ENCODE results near the gene TENM4.

Gene TENM4

DNA sequence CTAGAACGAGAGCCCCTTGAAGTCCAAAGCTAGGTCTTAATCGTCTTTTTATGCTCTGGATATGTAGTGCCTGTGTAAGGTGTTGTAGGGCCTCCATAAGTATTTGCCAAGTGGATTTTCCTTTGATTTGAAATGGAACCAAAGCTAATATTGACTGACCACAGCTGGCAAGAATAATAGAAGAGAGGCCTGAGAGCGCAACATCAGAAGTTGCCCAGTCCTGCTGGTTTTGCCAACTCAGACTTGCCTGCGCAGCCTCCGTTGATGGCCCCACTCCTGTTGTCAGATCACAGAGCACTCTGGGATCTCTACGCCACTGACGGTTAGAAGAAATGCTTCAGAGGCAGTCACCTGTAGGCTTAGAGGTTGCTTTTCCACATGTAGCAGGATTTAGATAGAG is 251.2 kb downstream of the TENM4 start:
- Histone ChIP-seq H3K9ac (ENCODE audit: low read length) (no peak overlapping the region), H3K4me1 (ENCODE audit: control insufficient read depth, insufficient read depth, low read length) (no peaks in the 10 kb centered on the region), H3K9me3 (ENCODE audit: control insufficient read depth, low read length) (no peaks in the 10 kb centered on the region)

DNA sequence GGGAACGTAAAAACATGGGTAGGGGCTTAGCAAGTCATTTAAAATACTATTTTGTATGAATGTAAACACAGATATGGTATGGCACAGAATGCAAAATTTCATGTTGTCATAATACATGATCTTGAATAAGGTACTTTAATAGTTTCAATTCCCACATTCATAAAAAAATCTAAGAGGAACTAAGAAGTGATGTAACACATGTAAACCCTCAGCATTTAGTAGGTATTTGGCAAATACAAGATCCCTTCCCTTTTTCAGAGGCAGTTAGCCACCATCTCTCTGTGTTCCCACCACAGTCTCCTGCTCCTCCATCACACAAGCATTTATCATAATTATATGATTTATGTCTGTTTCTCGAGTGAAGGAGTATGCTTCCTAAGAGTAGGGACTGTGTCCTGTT is 251.8 kb downstream of the TENM4 start:
- H3K27me3 ChIP-seq (ENCODE audit: control insufficient read depth, insufficient read depth, low read length) = no peaks in the 10 kb centered on the region
- no peak overlapping the region for H3K9ac ChIP-seq (ENCODE audit: low read length)
- H3K9me3 ChIP-seq (ENCODE audit: control insufficient read depth, low read length) = no peaks in the 10 kb centered on the region
- H3K4me3 ChIP-seq (ENCODE audit: low read length) = no peak overlapping the region
- H3K4me1 ChIP-seq (ENCODE audit: control insufficient read depth, insufficient read depth, low read length) = no peaks in the 10 kb centered on the region
- no peaks in the 10 kb centered on the region for H3K36me3 ChIP-seq (ENCODE audit: control insufficient read depth, insufficient read depth, low read length)

More for the DNA sequence above, 251.2 kb downstream of the TENM4 start:
- Histone ChIP-seq H3K27me3 (ENCODE audit: control insufficient read depth, insufficient read depth, low read length) (no peaks in the 10 kb centered on the region), H3K36me3 (ENCODE audit: control insufficient read depth, insufficient read depth, low read length) (no peaks in the 10 kb centered on the region), H3K4me3 (ENCODE audit: low read length) (no peak overlapping the region)

DNA sequence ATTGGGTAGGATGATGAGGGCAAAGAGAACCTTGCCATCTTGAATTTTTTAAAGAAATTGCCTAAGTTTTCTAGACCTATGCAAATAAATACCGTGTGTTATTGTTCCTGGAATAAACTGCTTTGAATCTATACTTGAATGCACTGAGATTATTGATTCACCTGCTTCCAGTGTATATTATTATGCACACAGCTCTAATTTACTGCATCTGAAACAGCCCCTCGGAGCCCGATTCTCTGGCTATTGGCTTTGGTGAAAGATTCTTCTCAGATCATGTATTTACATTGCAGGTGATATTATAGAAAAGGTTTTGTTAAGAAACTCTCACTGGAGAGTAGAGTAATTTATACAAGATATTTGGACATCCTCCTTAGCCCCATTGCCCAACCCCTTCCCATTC is 254.2 kb downstream of the TENM4 start:
- H3K4me3 ChIP-seq (ENCODE audit: low read length) = no peak overlapping the region
- H3K4me1 ChIP-seq (ENCODE audit: control insufficient read depth, insufficient read depth, low read length) = no peaks in the 10 kb centered on the region
- H3K9ac ChIP-seq (ENCODE audit: low read length) = no peak overlapping the region
- H3K27me3 ChIP-seq (ENCODE audit: control insufficient read depth, insufficient read depth, low read length) = no peaks in the 10 kb centered on the region
- no peaks in the 10 kb centered on the region for H3K9me3 ChIP-seq (ENCODE audit: control insufficient read depth, low read length)
- no peaks in the 10 kb centered on the region for H3K36me3 ChIP-seq (ENCODE audit: control insufficient read depth, insufficient read depth, low read length)

DNA sequence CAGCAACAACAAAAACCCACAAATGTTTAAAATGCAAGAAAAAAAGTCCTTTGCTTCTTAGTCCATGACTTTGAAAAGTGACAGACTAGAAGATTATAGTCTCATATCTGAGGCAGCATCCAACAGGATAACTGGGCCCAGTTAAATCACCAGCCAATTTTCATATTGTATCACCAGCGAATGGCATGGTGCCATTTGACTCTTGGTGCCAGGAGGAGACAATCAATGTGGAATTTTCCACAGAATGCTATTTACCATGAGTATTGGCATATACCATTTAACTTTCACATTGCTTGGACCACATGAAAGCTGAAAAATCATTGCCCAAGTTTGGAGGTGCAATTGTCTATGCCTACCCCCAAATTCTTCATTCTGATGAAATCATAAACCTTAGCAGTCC is 255.5 kb downstream of the TENM4 start:
- Histone ChIP-seq H3K9me3 (ENCODE audit: control insufficient read depth, low read length) (no peaks in the 10 kb centered on the region), H3K27me3 (ENCODE audit: control insufficient read depth, insufficient read depth, low read length) (no peaks in the 10 kb centered on the region), H3K9ac (ENCODE audit: low read length) (no peak overlapping the region), H3K36me3 (ENCODE audit: control insufficient read depth, insufficient read depth, low read length) (no peaks in the 10 kb centered on the region), H3K4me3 (ENCODE audit: low read length) (no peak overlapping the region), H3K4me1 (ENCODE audit: control insufficient read depth, insufficient read depth, low read length) (no peaks in the 10 kb centered on the region)

DNA sequence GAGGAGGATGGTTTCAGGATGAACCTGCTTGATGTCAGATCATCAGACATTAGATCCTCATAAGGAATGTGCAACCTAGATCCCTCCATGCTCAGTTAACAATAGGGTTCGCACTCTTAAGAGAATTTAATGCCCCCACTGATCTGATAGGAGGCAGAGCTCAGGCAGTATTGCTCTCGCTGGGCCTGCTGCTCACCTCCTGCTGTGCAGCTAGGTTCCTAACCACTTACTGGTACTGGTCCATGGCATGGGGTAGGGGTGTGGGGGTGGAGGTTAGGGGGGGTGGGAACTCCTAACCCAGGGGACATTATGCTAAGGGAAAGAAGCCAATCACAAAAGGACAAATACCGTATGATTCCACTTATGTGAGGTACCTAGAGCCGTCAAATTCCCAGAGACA is 256.5 kb downstream of the TENM4 start:
- Histone ChIP-seq H3K9me3 (ENCODE audit: control insufficient read depth, low read length) (no peaks in the 10 kb centered on the region), H3K4me3 (ENCODE audit: low read length) (no peak overlapping the region), H3K4me1 (ENCODE audit: control insufficient read depth, insufficient read depth, low read length) (no peaks in the 10 kb centered on the region), H3K9ac (ENCODE audit: low read length) (no peak overlapping the region), H3K27me3 (ENCODE audit: control insufficient read depth, insufficient read depth, low read length) (no peaks in the 10 kb centered on the region), H3K36me3 (ENCODE audit: control insufficient read depth, insufficient read depth, low read length) (no peaks in the 10 kb centered on the region)

DNA sequence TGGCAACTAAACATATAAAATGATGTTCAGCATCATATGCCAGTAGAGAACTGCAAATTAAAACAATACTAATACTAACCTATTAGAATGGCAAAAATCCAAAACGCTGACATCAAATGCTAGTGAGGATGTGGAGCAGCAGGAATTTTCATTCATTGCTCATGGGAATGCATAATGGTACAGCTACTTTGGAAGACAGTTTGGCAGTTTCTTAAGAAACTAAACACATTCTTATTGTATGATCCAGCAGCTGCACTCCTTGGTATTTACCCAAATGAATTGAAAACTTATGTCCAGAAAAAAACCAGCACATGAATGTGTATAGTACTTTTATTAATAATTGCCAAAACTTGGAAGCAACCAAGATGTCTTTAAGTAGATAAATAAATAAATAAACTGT is 258.0 kb downstream of the TENM4 start:
- H3K27me3 ChIP-seq (ENCODE audit: control insufficient read depth, insufficient read depth, low read length) = no peaks in the 10 kb centered on the region

DNA sequence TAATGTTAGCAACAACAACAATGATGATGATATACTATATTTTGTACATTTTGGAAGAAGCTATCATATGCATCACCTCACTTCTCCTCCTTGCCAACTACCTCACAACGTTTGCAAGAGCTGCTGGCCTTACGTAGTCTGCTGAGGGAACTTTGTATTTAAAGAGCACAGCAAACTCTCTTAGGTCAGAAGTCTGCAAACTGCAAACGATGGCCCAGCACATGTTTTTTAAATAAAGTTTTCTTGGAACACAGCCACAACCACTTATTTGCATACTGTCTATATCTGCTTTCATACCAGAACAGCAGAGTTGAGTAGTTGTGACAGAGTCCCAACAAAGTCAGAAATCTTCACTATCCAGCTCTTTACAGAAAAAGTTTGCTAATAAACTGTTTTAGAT is 261.7 kb downstream of the TENM4 start:
- Histone ChIP-seq H3K4me3 (ENCODE audit: low read length) (no peak overlapping the region), H3K4me1 (ENCODE audit: control insufficient read depth, insufficient read depth, low read length) (no peaks in the 10 kb centered on the region), H3K27me3 (ENCODE audit: control insufficient read depth, insufficient read depth, low read length) (no peaks in the 10 kb centered on the region), H3K9me3 (ENCODE audit: control insufficient read depth, low read length) (no peaks in the 10 kb centered on the region), H3K36me3 (ENCODE audit: control insufficient read depth, insufficient read depth, low read length) (no peaks in the 10 kb centered on the region), H3K9ac (ENCODE audit: low read length) (no peak overlapping the region)

More for the DNA sequence above, 258.0 kb downstream of the TENM4 start:
- Histone ChIP-seq H3K9ac (ENCODE audit: low read length) (no peak overlapping the region), H3K4me1 (ENCODE audit: control insufficient read depth, insufficient read depth, low read length) (no peaks in the 10 kb centered on the region), H3K36me3 (ENCODE audit: control insufficient read depth, insufficient read depth, low read length) (no peaks in the 10 kb centered on the region), H3K9me3 (ENCODE audit: control insufficient read depth, low read length) (no peaks in the 10 kb centered on the region), H3K4me3 (ENCODE audit: low read length) (no peak overlapping the region)

DNA sequence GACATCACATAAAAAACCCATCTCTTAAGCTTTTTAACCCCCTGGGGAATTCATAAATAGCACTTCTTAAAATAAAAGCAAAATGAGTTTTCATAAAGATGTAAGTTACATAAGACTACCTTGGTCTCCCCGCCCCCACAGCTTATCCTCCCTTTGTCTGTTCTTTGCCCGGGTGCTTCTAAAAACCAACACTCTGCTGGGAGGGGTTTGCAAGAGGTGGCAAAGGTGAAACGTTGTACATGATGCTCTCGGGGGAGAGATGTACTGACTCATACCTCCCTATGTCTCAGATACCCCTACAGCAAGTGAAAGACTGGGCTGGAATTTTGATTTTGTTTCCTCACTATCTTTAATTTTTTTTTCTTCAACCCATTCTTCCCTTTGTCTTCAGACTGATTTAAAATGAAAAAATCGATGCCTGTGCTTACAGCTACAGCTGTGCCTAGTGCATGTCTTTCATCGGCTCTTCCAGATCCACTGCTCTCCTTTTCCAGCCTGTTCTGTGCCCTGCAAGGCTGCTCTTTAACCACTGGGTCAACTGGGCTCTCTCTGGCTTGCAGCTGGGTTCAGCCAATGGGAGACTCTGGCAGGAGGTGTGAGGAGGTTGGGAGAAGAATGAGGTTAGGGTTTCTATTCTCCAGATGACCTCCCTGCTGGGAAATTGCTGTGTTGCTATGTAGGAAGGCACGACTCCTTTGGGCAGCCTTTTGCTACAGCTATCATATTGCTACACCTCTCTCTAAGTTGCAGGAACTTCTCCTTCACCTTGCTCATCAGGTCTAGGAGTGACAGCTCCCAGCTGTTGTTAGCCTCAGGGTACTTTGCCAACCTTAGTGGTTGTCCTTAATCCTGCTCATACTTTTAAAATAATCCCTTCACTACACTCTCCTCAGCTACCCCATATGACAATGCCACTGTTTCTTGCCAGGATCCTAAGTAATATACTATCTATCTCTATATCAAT is 266.5 kb downstream of the TENM4 start:
- Histone ChIP-seq H3K4me1 (ENCODE audit: control insufficient read depth, insufficient read depth, low read length) (no peaks in the 10 kb centered on the region), H3K36me3 (ENCODE audit: control insufficient read depth, insufficient read depth, low read length) (no peaks in the 10 kb centered on the region), H3K4me3 (ENCODE audit: low read length) (no peak overlapping the region), H3K9me3 (ENCODE audit: control insufficient read depth, low read length) (no peaks in the 10 kb centered on the region), H3K27me3 (ENCODE audit: control insufficient read depth, insufficient read depth, low read length) (no peaks in the 10 kb centered on the region), H3K9ac (ENCODE audit: low read length) (no peak overlapping the region)

DNA sequence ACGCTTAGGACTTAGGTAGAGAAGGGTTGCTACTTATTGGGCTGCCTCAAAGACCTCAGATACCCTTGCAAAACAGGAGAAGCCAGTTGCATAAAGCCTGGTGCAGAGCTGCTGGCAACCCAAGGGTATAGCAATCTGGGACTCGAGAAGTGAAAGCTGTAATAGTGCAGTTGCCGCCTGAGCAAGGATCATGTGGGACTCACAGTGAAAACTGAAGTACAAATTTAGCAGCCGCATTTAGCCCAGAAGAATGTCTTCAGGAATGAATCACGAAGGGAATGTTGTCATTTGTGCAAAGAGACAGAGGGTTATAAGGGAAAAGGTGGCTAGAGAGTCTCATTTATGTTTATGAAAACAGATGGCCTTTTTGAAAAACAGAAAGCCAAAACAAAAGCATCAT is 267.2 kb downstream of the TENM4 start:
- Histone ChIP-seq H3K4me3 (ENCODE audit: low read length) (no peak overlapping the region), H3K27me3 (ENCODE audit: control insufficient read depth, insufficient read depth, low read length) (no peaks in the 10 kb centered on the region), H3K9me3 (ENCODE audit: control insufficient read depth, low read length) (no peaks in the 10 kb centered on the region), H3K4me1 (ENCODE audit: control insufficient read depth, insufficient read depth, low read length) (no peaks in the 10 kb centered on the region), H3K9ac (ENCODE audit: low read length) (no peak overlapping the region), H3K36me3 (ENCODE audit: control insufficient read depth, insufficient read depth, low read length) (no peaks in the 10 kb centered on the region)

DNA sequence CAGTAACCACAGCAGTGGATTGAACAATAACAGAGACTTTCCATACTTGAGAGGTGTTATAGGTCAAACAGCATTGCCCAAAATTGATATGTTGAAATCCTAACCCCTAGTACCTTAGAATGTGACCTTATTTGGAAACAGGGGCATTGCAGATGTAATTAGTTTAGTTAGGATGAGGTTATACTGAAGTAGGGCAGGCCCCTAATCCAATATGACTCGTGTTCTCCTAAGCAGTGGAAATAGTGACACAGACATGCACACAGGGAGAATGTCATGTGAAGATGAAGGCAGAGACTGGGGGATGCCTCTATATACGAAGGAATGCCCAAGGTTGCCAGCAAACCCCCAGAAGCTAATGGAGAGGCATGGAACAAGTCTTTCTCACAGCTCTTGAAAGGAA is 270.5 kb downstream of the TENM4 start:
- no peaks in the 10 kb centered on the region for H3K4me1 ChIP-seq (ENCODE audit: control insufficient read depth, insufficient read depth, low read length)
- H3K36me3 ChIP-seq (ENCODE audit: control insufficient read depth, insufficient read depth, low read length) = no peaks in the 10 kb centered on the region

DNA sequence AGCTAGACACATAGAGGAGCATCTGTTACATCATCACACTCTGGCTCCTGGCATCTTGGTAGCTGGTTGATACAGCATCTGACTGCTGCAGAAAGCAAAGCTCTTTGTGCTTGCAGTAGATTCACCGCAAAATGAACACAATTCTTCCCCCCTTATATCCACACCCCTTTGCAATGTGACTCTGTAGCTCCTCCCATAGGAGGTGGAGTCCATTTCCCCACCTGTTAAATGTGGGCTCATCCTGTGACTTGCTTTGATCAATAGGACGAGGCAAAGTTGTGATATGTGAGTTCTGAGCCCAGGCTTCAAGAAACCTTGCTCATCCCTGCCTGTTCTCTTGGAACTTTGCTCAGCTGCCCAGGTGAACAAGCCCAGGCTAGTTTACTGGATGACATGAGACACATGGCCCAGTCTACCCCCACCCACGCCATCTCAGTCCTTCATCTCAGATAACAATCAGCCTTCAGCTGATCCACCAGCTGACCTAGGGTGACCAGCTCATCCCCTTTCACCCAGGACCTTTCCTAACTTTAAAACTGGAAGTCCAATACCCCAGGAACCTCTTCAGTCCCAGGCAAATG is 272.2 kb downstream of the TENM4 start:
- no peaks in the 10 kb centered on the region for H3K9me3 ChIP-seq (ENCODE audit: control insufficient read depth, low read length)
- H3K36me3 ChIP-seq (ENCODE audit: control insufficient read depth, insufficient read depth, low read length) = no peaks in the 10 kb centered on the region
- no peaks in the 10 kb centered on the region for H3K27me3 ChIP-seq (ENCODE audit: control insufficient read depth, insufficient read depth, low read length)
- no peak overlapping the region for H3K4me3 ChIP-seq (ENCODE audit: low read length)
- H3K9ac ChIP-seq (ENCODE audit: low read length) = no peak overlapping the region
- H3K4me1 ChIP-seq (ENCODE audit: control insufficient read depth, insufficient read depth, low read length) = no peaks in the 10 kb centered on the region

More for the DNA sequence above, 270.5 kb downstream of the TENM4 start:
- Histone ChIP-seq H3K9ac (ENCODE audit: low read length) (no peak overlapping the region), H3K9me3 (ENCODE audit: control insufficient read depth, low read length) (no peaks in the 10 kb centered on the region), H3K4me3 (ENCODE audit: low read length) (no peak overlapping the region), H3K27me3 (ENCODE audit: control insufficient read depth, insufficient read depth, low read length) (no peaks in the 10 kb centered on the region)

DNA sequence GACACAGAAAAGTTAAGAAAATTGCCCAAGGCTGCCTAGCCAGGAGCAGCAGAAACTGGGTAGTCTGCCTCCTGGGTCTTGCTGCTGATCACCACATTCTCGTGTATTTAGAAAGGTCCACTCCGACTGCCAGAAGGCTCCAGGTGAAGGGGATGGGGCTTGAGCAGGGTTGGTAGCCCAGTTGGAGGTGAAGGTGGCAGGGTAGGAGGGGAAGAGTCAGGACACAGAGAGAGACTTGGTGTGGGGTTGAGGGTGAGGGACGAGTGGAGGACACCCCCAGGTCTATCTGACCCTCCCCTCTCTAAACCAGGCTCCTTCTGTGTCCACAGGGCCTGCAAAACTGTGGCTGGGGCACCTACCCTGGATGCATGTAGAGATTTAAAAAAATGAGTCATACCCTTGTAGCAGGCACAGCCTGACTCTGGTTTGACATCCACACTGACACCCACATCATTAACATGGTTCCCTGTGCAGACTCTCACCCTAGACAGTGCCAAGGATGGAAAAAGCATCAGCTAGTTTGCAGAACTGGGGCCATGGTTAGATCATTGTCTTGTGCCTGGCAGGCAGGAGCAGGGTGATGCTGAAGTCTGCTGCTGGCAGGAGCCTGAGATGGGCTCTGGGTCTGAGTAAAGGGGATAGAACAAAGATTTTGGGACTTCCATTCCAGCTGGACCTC is 273.2 kb downstream of the TENM4 start:
- no peaks in the 10 kb centered on the region for H3K9me3 ChIP-seq (ENCODE audit: control insufficient read depth, low read length)
- H3K9ac ChIP-seq (ENCODE audit: low read length) = no peak overlapping the region

More for the DNA sequence above, 273.2 kb downstream of the TENM4 start:
- H3K4me1 ChIP-seq (ENCODE audit: control insufficient read depth, insufficient read depth, low read length) = no peaks in the 10 kb centered on the region
- H3K4me3 ChIP-seq (ENCODE audit: low read length) = no peak overlapping the region
- H3K27me3 ChIP-seq (ENCODE audit: control insufficient read depth, insufficient read depth, low read length) = no peaks in the 10 kb centered on the region
- H3K36me3 ChIP-seq (ENCODE audit: control insufficient read depth, insufficient read depth, low read length) = no peaks in the 10 kb centered on the region

Measured in mucosa of stomach (tissue), 1 donor.